ENCODE results near the gene CCNE1.
"Not testable (repeated sequence)": the region's sequence is repeated elsewhere in the genome, so short reads cannot be mapped to it uniquely, and the experiment has no call there.

Gene CCNE1

GRCh38 chr19:29785955-29786589, 25.7 kb upstream of the CCNE1 start:
- no peak for FAIRE-seq
- DNase-seq (ENCODE audit: low spot score): no peak

DNA sequence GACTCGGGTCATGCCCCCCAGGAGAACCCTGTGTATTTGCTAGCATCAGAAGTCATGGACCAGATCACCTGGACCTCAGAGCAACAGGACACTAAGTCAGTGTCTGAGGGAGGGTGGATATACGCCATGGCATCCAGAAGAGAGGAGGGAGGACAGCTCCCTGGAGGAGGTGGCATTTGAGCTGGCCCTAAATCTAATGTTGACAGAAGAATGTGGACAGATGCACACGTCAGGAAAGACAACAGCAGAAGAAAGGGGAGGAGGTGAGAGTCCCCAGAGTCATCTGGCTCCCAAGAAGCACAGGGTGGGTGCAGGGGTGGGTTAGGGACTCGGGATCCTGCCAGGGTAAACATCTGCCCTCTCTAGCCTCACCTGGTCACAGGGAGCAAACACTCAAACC, 24.5 kb upstream of the CCNE1 start:
- FAIRE-seq: peak; percentile 32
- no peak for DNase-seq (ENCODE audit: low spot score)

DNA sequence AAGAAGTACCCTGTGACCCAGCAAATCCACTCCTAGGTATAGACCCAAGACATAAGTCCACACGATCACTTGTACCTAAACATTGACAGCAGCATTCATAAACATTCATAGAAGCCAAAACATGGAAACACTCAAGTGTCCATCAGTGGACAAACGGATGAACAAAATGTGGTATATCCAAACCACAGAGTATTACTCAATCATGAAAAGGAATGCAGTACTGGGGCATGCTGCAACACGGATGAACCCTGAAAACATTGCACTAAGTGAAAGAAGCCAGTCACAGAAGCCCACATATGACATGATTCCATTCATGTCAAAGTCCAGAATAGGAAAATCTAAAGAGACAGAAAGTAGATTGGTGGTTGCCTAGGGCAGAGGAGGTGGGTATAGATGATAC, 22.8 kb upstream of the CCNE1 start:
- no peak for DNase-seq (ENCODE audit: low spot score)
- FAIRE-seq: no peak

DNA sequence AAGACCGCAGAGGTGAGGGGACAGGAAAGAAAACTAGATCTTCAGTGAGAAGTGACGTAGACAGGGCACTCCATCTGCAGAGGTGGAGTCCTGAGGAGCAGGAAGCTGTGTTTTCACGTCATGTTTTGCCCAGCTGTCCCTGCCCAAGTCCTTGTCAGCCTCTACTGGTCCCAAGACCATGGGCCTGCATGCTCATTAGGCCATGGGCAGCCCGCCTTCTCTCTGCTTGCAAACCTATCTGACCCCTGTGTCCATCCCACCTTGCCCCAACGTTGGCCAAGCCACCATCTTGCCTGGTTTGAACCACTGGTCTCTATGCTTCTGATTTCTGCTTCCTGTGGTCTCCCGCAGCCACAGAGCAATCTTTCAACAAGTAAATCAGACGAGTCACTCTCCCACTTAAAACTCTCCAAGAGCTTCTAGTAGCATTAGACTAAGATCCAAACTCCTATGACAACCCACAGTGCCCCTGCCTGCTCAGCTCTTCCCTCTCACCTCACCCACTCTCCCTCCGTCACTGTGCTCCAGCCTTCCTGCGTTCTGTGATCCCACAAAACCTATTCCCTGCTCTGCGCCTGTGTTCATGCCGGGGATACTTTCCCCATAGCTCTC, 18.6 kb upstream of the CCNE1 start:
- DNase-seq (ENCODE audit: low spot score) (no peak), FAIRE-seq (no peak)

- DNase-seq (ENCODE audit: low spot score); FAIRE-seq: not testable (repeated sequence)
These were observed 17.3 kb upstream of the CCNE1 start for GRCh38 chr19:29794490-29794889.

DNA sequence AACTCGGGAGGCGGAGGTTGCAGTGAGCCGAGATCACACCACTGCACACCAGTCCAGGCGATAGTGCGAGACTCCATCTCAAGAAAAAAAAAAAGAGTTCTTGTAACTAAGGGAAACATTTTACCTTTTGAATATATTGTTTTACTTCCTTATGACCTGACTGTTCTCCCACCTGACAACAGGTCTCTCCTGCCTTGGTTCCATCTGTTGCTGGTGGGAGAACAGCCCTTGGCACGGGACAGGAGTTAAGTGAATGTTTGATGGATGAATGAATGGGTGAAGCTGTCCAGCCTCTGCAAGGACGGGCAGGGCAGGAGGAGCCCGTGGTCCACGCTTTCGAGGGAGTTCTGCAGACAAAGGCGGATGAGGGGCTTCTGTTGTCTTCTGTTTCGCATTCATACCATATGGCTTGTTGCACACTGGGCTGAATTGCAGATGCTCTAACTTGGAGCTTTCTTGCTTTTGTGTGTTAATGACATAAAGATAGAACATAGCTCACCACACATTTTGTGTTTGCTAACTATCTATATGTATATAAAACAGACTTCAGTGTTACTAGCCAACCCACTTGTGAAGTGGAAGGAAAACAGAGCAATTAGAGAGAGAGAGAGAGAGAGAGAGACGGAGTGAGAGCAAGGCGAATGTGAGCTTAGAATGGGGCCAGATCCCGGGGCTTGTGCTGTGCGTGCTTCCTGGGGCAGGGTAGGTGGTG, 16.2 kb upstream of the CCNE1 start:
- no peak for DNase-seq (ENCODE audit: low spot score)
- FAIRE-seq: peak; percentile 67

DNA sequence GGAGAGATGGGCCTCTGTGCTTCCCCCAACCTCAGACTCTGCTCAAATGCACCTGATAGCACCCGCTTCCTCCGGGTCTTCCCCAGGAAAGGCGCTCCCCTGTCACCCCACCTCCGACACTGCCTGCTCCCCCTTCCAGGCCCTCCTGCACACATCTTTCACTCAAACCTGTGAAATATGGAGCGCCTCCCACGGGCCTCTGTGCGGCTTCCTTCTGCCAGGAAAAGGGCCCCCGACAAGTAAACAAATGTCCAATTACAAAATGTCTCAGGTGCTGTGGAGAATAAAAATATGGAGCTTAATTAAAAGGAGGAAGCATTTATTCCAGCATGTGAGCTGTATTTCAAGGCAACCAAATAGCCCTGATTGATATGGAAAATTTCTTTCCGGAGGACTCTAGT, 15.6 kb upstream of the CCNE1 start:
- FAIRE-seq: no peak
- no peak for DNase-seq (ENCODE audit: low spot score)

- DNase-seq (ENCODE audit: low spot score) (no peak), FAIRE-seq (no peak)
These were observed 12.9 kb upstream of the CCNE1 start for GRCh38 chr19:29798774-29799497.

DNA sequence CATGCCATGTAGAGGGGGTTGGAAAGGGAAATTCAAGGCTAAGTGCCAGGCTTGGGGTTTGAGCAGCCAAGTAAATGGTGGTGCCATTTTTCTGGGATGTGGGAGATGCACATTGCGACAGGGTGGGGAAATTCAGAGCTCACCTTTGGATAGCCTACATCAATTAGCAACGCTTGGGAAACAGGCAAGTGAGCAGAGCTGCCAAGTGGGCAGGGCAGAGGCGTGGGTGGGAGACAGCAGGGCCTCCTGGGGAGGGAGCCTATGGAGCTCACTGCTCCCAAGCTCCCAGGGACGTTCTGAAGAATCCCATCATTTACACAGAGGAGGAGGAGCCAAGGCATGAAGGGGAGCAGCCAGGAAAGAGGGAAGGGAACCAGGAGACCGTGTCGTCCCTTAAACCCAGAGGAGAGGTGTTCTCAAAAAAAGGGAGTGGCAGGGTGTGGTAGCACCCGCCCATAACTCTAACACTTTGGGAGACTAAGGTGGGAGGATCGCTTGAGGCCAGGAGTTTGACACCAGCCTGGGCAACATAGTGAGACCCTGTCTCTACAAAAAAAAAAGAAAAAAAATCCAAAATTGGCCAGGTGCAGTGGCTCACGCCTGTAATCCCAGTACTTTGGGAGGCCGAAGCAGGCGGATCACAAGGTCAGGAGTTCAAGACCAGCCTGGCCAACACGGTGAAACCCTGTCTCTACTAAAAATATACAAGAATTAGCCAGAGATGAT, 11.5 kb upstream of the CCNE1 start:
- no peak for FAIRE-seq
- DNase-seq (ENCODE audit: low spot score): no peak

- FAIRE-seq; DNase-seq (ENCODE audit: low spot score): not testable (repeated sequence)
These were observed 7.8 kb upstream of the CCNE1 start for GRCh38 chr19:29803951-29804350.

DNA sequence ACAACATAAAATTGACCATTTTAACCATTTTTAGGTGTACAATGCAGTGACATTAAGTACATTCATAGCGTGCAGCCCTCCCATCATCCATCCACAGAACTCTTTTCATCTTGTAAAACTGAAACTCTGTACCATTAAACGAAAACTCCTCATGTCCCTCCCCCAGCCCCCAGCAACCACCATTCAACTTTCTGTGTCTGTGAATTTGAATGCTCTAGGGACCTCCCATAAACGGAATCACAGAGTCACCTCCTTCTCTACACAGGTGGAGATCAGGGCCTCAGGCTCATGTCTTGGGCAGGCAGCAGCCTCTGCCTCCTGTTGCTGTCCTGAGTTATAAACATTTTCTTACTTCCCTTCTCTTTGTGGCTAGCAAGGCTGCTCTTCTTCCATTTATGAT, 7.3 kb upstream of the CCNE1 start:
- FAIRE-seq: no peak
- DNase-seq (ENCODE audit: low spot score): no peak

- FAIRE-seq (peak; percentile 91), DNase-seq (ENCODE audit: low spot score) (peak; percentile 74)
These were observed 6.5 kb upstream of the CCNE1 start for GRCh38 chr19:29805031-29805965.

DNA sequence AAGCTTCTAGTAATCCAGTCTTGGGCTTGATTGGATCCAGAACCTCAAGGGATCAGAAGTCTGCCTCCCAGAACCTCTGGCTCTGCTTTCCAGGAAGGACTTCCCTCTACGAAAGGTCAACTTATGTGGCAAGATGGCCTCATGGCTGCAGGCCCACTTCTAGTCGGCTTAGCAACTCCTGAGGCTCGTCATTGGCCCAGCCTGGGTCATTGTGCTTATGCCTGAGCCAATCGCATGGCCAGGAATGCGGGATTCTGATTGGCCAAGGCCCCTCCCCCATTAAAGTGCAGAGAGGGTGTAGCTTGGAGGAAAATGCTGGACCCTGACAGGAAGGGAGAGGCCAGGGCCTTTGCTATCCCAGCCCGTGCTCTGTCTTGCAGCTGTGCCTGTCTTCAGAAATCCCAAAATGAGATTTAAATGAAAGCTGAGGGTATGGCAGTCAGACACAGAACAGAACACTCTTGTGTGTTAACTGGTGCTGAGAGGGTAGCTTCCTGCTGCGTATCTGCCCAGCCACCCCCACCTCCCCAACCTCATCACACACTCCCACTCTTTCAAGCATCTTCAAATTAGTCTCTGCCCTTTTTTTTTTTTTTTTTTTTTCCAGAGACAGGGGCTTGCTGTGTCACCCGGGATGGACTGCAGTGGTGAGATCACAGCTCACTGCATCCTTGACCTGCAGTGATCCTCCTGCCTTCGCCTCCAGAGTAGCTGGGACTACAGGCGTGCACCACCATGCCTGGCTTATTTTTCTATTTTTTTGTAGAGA, 5.5 kb upstream of the CCNE1 start:
- DNase-seq (ENCODE audit: low spot score): no peak
- no peak for FAIRE-seq

DNA sequence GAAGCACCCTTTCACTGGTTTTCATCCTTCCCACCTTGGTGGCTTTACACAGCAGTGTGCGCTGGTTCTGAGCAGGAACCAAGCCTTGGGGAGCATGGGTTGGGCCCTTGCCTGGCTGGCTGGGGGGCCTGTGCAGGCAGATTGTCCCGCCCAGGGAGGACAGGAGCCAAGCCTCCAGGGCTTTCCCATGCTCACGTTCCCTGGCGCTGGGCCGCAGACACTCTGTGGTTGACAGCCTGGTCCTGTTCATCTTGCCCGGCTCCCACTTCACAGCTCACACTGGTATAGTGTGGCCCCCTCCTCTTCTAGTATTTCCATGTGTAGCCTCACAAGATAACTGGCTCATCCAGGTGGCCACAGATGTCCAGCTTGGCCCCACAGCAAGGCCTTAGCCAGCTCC, 4.6 kb upstream of the CCNE1 start:
- FAIRE-seq: no peak
- DNase-seq (ENCODE audit: low spot score): no peak

GRCh38 chr19:29807870-29808405, 3.9 kb upstream of the CCNE1 start:
- FAIRE-seq (no peak), DNase-seq (ENCODE audit: low spot score) (no peak)

DNA sequence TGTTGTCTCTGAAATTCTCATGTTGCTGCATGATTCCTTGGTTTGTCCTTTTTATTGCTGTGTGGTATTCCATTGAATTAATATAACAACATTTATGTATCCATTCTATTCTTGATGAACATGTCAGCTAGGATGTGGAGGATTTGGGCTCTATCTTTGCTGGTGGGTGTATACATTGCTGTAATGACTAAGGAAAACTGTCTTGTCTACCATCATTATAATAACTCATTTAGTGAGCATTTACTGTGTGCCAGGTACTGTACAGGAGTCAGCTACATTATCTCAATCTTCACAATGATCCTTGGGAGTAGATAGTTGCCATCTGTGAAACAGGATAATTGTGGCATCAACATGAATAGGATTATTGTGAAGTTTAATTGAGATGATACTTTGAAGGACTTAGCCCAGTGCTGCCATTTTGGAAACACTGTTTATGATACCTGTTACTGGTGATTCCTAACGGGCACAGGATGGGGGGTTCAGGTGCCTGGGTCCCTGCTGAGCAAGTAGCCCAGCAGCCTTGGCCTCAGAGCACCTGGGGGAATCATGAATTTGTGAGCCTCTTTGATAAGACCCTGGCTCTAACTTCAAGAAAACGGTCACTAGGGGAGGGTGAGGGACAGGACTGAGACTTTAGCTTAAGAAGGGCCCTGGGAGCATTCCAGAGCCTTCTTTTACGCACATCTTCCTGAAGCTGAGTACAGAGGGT, 1.8 kb upstream of the CCNE1 start:
- DNase-seq (ENCODE audit: low spot score) (no peak), FAIRE-seq (peak; percentile 76)

- peak; percentile 53 for FAIRE-seq
These were observed 1.3 kb upstream of the CCNE1 start for GRCh38 chr19:29810504-29810871.

GRCh38 chr19:29812080-29812880, 489 bp downstream of the CCNE1 start:
- DNase-seq (ENCODE audit: low spot score): peak; percentile 35
- peak; percentile 92 for FAIRE-seq

More at GRCh38 chr19:29810504-29810871, 1.3 kb upstream of the CCNE1 start:
- DNase-seq (ENCODE audit: low spot score): no peak
